Osteoblast (primary cell): ENCODE results near the gene SYPL2. TPM values are rescaled to one million over a fixed set of nuclear protein-coding genes. Genes with fewer than 3 reads are reported as not detected.

Experiments
- DNase-seq: peaks from one replicate; pipeline ENCODE4 v3.0.0; 2011; ENCODE audit warnings: low spot score, mixed read lengths; ENCODE audit not compliant: insufficient read length; ENCODE audit errors: missing footprints
- H2AFZ ChIP-seq: 2 replicates; pipeline ENCODE4 v1.6.0; 2011; ENCODE audit warnings: mild to moderate bottlenecking, low read length
- H3K27ac ChIP-seq: 2 replicates; pipeline ENCODE4 v1.5.1; 2011; ENCODE audit warnings: mild to moderate bottlenecking, low read depth, low read length, moderate library complexity
- H3K27me3 ChIP-seq: 2 replicates; pipeline ENCODE4 v1.6.0; 2012; ENCODE audit warnings: mild to moderate bottlenecking, control low read depth, inconsistent platforms, low read length, moderate library complexity; ENCODE audit not compliant: insufficient read depth
- H3K36me3 ChIP-seq: 2 replicates; pipeline ENCODE4 v1.5.1; 2011; ENCODE audit warnings: mild to moderate bottlenecking, low read length, control low read depth, moderate library complexity; ENCODE audit not compliant: insufficient read depth
- H3K4me1 ChIP-seq: 2 replicates; pipeline ENCODE4 v1.5.1; 2011; ENCODE audit warnings: mild to moderate bottlenecking, low read length, control low read depth, moderate library complexity; ENCODE audit not compliant: insufficient read depth
- H3K4me2 ChIP-seq: 2 replicates; pipeline ENCODE4 v1.6.0; 2011; ENCODE audit warnings: mild to moderate bottlenecking, low read length; ENCODE audit not compliant: insufficient read depth
- H3K4me3 ChIP-seq: fragments of 200-600 bp; sonication (generic); 3 replicates; pipeline ENCODE4 v1.5.1; 2012; ENCODE audit warnings: mild to moderate bottlenecking, low read length, inconsistent platforms; ENCODE audit not compliant: insufficient read depth
- H3K79me2 ChIP-seq: 2 replicates; pipeline ENCODE4 v1.6.0; 2012; ENCODE audit warnings: mild to moderate bottlenecking, low read length, control low read depth, inconsistent platforms; ENCODE audit not compliant: insufficient read depth
- H3K9me3 ChIP-seq: 2 replicates; pipeline ENCODE4 v1.5.1; 2011; ENCODE audit warnings: low read depth, low read length, control low read depth
- H4K20me1 ChIP-seq: 2 replicates; pipeline ENCODE4 v1.6.0; 2012; ENCODE audit warnings: mild to moderate bottlenecking, low read length, control low read depth; ENCODE audit not compliant: insufficient read depth
- CTCF ChIP-seq: IDR thresholded peaks from 2 replicates; pipeline ENCODE4 v1.5.1; 2011; ENCODE audit warnings: mild to moderate bottlenecking, low read depth, low read length, moderate library complexity; ENCODE audit errors: extremely low read depth
- total RNA-seq: library from RNA; depleted of rRNA; stranded (reverse); fragments of >200 nt; gene quantifications from 2 replicates; pipeline ENCODE4 v1.2.3, GENCODE V29; 2012

The SYPL2 gene
- total RNA-seq, 1 donor = 1.8 TPM

GRCh38 chr1:109509176-109510134 is 43.1 kb downstream of the SYPL2 start, which contains the start of gene AMIGO1:
TSS of gene AMIGO1 (minus strand) at chr1:109509727. CDS start at chr1:109508912, 815 bp downstream.
- no peak within 1 kb of the TSS for H3K27ac ChIP-seq
- DNase-seq = peak; percentile 98
- no peak for TF ChIP-seq CTCF

DNA sequence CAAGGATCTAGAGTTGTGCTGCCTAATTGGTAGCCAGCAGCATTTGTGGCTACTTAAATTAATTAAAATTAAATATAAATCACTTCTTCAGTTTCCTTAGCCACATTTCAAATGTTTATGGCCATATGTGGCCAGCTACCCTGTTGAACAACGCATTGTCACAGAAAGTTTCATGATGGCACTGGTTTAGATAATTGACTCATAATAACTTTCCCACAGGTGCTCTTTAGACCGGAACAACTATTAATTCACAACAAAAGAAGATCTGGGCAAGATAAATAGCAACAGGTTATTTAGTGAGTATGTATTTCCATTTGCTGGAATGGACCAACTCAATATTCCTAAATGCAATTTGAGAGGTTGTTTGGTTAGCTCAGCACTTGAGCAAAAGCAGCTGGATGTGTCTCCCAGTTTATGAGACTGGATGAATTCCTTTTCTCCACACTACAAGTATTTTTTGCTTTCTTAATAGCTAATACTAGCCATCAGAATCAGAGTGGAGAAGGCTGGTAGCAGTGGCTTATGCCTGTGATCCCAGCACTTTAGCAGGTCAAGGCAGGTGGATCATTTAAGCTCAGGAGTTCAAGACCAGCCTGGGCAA is 46.9 kb downstream of the SYPL2 start:
- no peak overlapping the region for H2AFZ ChIP-seq
- H3K9me3 ChIP-seq = no peaks in the 10 kb centered on the region
- H3K36me3 ChIP-seq = no peaks in the 10 kb centered on the region
- H3K4me2 ChIP-seq = no peak overlapping the region
- H3K27me3 ChIP-seq = peaks cover 11% of the 10 kb centered on the region
- H3K79me2 ChIP-seq = no peaks in the 10 kb centered on the region
- peaks cover 7% of the 10 kb centered on the region for H3K4me1 ChIP-seq
- no peaks in the 10 kb centered on the region for H4K20me1 ChIP-seq
- TF ChIP-seq CTCF = no peak
- H3K4me3 ChIP-seq = no peak overlapping the region
- no peak overlapping the region for H3K27ac ChIP-seq
- DNase-seq = no peak

More at GRCh38 chr1:109509176-109510134, 43.1 kb downstream of the SYPL2 start, which contains the start of gene AMIGO1:
- Histone ChIP-seq H3K9me3 (no peaks in the 10 kb centered on the region), H3K4me2 (peak within 1 kb of the TSS; percentile 94), H4K20me1 (no peaks in the 10 kb centered on the region), H3K36me3 (no peaks in the 10 kb centered on the region), H3K4me3 (peak within 1 kb of the TSS; percentile 77), H3K4me1 (peaks cover 7% of the 10 kb centered on the region), H2AFZ (peak within 1 kb of the TSS; percentile 92), H3K27me3 (peaks cover 11% of the 10 kb centered on the region), H3K79me2 (no peaks in the 10 kb centered on the region)

DNA sequence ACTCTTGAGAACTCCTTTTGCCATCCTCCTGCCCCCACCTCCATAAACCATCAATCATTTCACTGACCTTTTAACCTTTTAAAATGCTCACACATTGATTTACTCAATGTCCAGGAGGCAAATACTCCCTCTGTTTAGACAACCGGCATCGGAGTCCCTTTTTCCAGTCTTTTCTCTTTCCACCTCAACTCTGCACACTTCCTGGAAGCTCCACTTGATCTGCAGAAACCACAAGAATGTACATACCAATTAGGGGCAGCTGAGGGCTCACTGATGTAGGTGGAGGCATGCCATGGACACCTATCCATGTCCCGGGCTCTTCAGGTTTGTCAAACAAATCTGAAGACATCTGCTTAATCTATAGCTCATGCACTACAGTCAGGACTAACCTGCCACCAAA is 48.5 kb downstream of the SYPL2 start:
- Histone ChIP-seq H4K20me1 (no peaks in the 10 kb centered on the region), H3K9me3 (no peaks in the 10 kb centered on the region), H3K36me3 (no peaks in the 10 kb centered on the region), H3K4me3 (no peak overlapping the region), H3K27me3 (peaks cover 11% of the 10 kb centered on the region), H3K79me2 (no peaks in the 10 kb centered on the region), H3K4me1 (peaks cover 6% of the 10 kb centered on the region), H3K27ac (no peak overlapping the region), H2AFZ (no peak overlapping the region), H3K4me2 (no peak overlapping the region)
- DNase-seq = no peak
- TF ChIP-seq CTCF = no peak

GRCh38 chr1:109516872-109517271 is 50.5 kb downstream of the SYPL2 start:
- no peak for DNase-seq
- Histone ChIP-seq H3K27ac (no peak overlapping the region), H3K79me2 (no peaks in the 10 kb centered on the region), H3K4me3 (no peak overlapping the region), H3K4me2 (no peak overlapping the region), H3K9me3 (no peaks in the 10 kb centered on the region), H3K4me1 (no peaks in the 10 kb centered on the region), H3K27me3 (peaks cover 14% of the 10 kb centered on the region), H3K36me3 (no peaks in the 10 kb centered on the region), H2AFZ (no peak overlapping the region), H4K20me1 (no peaks in the 10 kb centered on the region)
- TF ChIP-seq CTCF = no peak
